Measurements from ENCODE around the gene NCBP1. TPM values are rescaled to one million over a fixed set of nuclear protein-coding genes. Genes with fewer than 3 reads are reported as not detected.
A peak's percentile ranks its signal among the peaks of the same experiment; 100 is the strongest.

Gene NCBP1
- total and polyA plus RNA-seq, 2 donors (not counting 1 experiment from before 2014, with no cell fraction given): 27.1 to 42.9 TPM

DNA sequence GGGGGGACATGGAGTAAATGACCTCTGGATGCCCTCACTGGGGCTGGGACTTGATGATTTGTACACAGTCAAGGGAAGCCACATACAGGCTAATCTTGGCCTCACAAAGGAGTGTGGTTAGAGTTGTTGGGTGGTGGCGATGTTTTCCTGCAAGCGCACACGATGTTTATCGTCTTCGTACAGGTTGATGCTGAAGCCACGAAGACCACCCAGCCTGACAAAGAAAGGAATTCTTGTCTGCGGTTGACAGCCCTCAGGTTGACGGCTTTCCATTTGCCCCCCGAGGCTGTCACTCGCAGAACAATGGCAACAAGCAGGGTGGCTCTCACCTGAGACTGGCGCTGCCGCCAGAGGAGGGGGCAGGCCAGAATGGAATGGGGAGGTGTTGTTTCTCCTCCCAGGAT is 77.6 kb downstream of the NCBP1 start:
- no peak overlapping the region for H3K9ac ChIP-seq (ENCODE audit: insufficient read depth, low read length)
- no peaks in the 10 kb centered on the region for H3K79me2 ChIP-seq (ENCODE audit: control insufficient read depth, insufficient read depth, low read length)
- H3K36me3 ChIP-seq (ENCODE audit: control insufficient read depth, insufficient read depth, low read length): no peaks in the 10 kb centered on the region
- no peak overlapping the region for H3K4me2 ChIP-seq (ENCODE audit: extremely low read depth, insufficient read depth, low read length)
- H3K27me3 ChIP-seq (ENCODE audit: control insufficient read depth, insufficient read depth, low read length): peaks cover 2% of the 10 kb centered on the region
- H3K9me3 ChIP-seq (ENCODE audit: control insufficient read depth, insufficient read depth, low read depth, low read length): no peaks in the 10 kb centered on the region
- TF ChIP-seq EZH2 (IDR thresholded peaks at IDR 0.05; ENCODE audit: low read length, missing control alignments): no peak
- no peak for TF ChIP-seq CTCF (conservative IDR thresholded peaks at IDR 0.05 in 1 of 2, IDR thresholded peaks at IDR 0.05 in 1 of 2; ENCODE audit: low read depth in 1 of 2, low read length in 2 of 2)
- no peak for DNase-seq (ENCODE audit: low read depth in 2 of 2)
- H3K27ac ChIP-seq (ENCODE audit: insufficient read depth, low read length): no peak overlapping the region
- H3K4me3 ChIP-seq (replicated peaks in 1 of 4; ENCODE audit: control extremely low read depth in 1 of 4, insufficient read depth in 1 of 4, low read depth in 3 of 4, low read length in 4 of 4): no peak overlapping the region
- peaks cover 3% of the 10 kb centered on the region for H3K4me1 ChIP-seq (ENCODE audit: control insufficient read depth, extremely low read depth, insufficient read depth, low read length)
- H4K20me1 ChIP-seq (ENCODE audit: control insufficient read depth, extremely low read depth, insufficient read depth, low read length): no peaks in the 10 kb centered on the region
- H2AFZ ChIP-seq (ENCODE audit: low read length): peak overlapping the region; percentile 29

DNA sequence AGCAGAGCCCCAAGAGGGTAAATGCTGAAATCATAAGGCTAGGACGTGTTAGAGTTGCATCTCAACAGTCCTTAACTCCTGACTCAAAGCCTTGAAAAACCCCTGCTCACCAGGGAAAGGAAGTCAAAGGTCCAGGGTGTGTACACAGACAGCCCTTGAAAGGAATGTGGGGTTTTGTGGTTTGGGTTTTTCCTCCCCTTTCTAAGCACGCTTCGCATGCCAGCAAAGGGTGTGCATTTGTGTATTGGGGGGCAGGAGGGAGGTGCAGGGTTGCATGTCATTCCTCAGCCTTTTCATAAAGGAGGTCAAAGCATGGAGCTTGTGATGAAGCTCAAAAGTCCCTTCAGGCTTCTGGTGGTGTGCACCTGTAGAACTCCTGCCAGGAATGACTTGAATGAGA is 80.8 kb downstream of the NCBP1 start:
- TF ChIP-seq EZH2 (IDR thresholded peaks at IDR 0.05; ENCODE audit: low read length, missing control alignments): no peak
- TF ChIP-seq CTCF (conservative IDR thresholded peaks at IDR 0.05 in 1 of 2, IDR thresholded peaks at IDR 0.05 in 1 of 2; ENCODE audit: low read depth in 1 of 2, low read length in 2 of 2): no peak
- no peaks in the 10 kb centered on the region for H3K27me3 ChIP-seq (ENCODE audit: control insufficient read depth, insufficient read depth, low read length)
- H3K9me3 ChIP-seq (ENCODE audit: control insufficient read depth, insufficient read depth, low read depth, low read length): no peaks in the 10 kb centered on the region
- DNase-seq (ENCODE audit: low read depth in 2 of 2): peak; percentile 58 to 77
- H3K27ac ChIP-seq (ENCODE audit: insufficient read depth, low read length): no peak overlapping the region
- no peak overlapping the region for H2AFZ ChIP-seq (ENCODE audit: low read length)
- peaks cover 3% of the 10 kb centered on the region for H3K4me1 ChIP-seq (ENCODE audit: control insufficient read depth, extremely low read depth, insufficient read depth, low read length)
- no peaks in the 10 kb centered on the region for H3K36me3 ChIP-seq (ENCODE audit: control insufficient read depth, insufficient read depth, low read length)
- H3K4me3 ChIP-seq (replicated peaks in 1 of 4; ENCODE audit: control extremely low read depth in 1 of 4, insufficient read depth in 1 of 4, low read depth in 3 of 4, low read length in 4 of 4): no peak overlapping the region
- no peaks in the 10 kb centered on the region for H4K20me1 ChIP-seq (ENCODE audit: control insufficient read depth, extremely low read depth, insufficient read depth, low read length)
- H3K4me2 ChIP-seq (ENCODE audit: extremely low read depth, insufficient read depth, low read length): no peak overlapping the region
- no peaks in the 10 kb centered on the region for H3K79me2 ChIP-seq (ENCODE audit: control insufficient read depth, insufficient read depth, low read length)
- no peak overlapping the region for H3K9ac ChIP-seq (ENCODE audit: insufficient read depth, low read length)

- H3K4me3 ChIP-seq (replicated peaks in 1 of 4; ENCODE audit: control extremely low read depth in 1 of 4, insufficient read depth in 1 of 4, low read depth in 3 of 4, low read length in 4 of 4): no peak overlapping the region
- no peak overlapping the region for H3K9ac ChIP-seq (ENCODE audit: insufficient read depth, low read length)
- H3K79me2 ChIP-seq (ENCODE audit: control insufficient read depth, insufficient read depth, low read length): no peaks in the 10 kb centered on the region
- no peak for TF ChIP-seq EZH2 (IDR thresholded peaks at IDR 0.05; ENCODE audit: low read length, missing control alignments)
- TF ChIP-seq CTCF (conservative IDR thresholded peaks at IDR 0.05 in 1 of 2, IDR thresholded peaks at IDR 0.05 in 1 of 2; ENCODE audit: low read depth in 1 of 2, low read length in 2 of 2): no peak
- H3K36me3 ChIP-seq (ENCODE audit: control insufficient read depth, insufficient read depth, low read length): no peaks in the 10 kb centered on the region
- no peak overlapping the region for H3K27ac ChIP-seq (ENCODE audit: insufficient read depth, low read length)
- no peak for DNase-seq (ENCODE audit: low read depth in 2 of 2)
- no peak overlapping the region for H3K4me2 ChIP-seq (ENCODE audit: extremely low read depth, insufficient read depth, low read length)
- peaks cover 3% of the 10 kb centered on the region for H3K4me1 ChIP-seq (ENCODE audit: control insufficient read depth, extremely low read depth, insufficient read depth, low read length)
- H3K9me3 ChIP-seq (ENCODE audit: control insufficient read depth, insufficient read depth, low read depth, low read length): no peaks in the 10 kb centered on the region
- no peak overlapping the region for H2AFZ ChIP-seq (ENCODE audit: low read length)
- peaks cover 3% of the 10 kb centered on the region for H3K27me3 ChIP-seq (ENCODE audit: control insufficient read depth, insufficient read depth, low read length)
- no peaks in the 10 kb centered on the region for H4K20me1 ChIP-seq (ENCODE audit: control insufficient read depth, extremely low read depth, insufficient read depth, low read length)
Measured at GRCh38 chr9:97717866-97718265, 84.2 kb downstream of the NCBP1 start.
